Testis (tissue), 3 donors: ENCODE measurements around the gene DGUOK. TPM values are rescaled to one million over a fixed set of nuclear protein-coding genes. Genes with fewer than 3 reads are reported as not detected.

ENCODE experiments used
- DNase-seq: peaks from one replicate; pipeline ENCODE4 v3.0.0-alpha.2; 2019
- H3K27ac ChIP-seq, 2 donors: fragments of 200-600 bp; sonication (generic); one replicate each; pipeline ENCODE4 v1.5.1; 2019
- H3K27me3 ChIP-seq: fragments of 200-600 bp; sonication (generic); one replicate; pipeline ENCODE4 v1.5.1; 2019
- H3K36me3 ChIP-seq: fragments of 200-600 bp; sonication (generic); one replicate; pipeline ENCODE4 v1.5.1; 2017; ENCODE audit warnings: low read depth; ENCODE audit errors: missing control alignments
- H3K4me1 ChIP-seq: fragments of 200-600 bp; sonication (generic); one replicate; pipeline ENCODE4 v1.5.1; 2019
- H3K4me3 ChIP-seq, 2 donors: fragments of 200-600 bp; sonication (generic); one replicate each; pipeline ENCODE4 v1.5.1; 2017 to 2019
- H3K9me3 ChIP-seq: fragments of 200-600 bp; sonication (generic); one replicate; pipeline ENCODE4 v1.5.1; 2017
- CTCF ChIP-seq, 3 experiments: fragments of 450-650 bp in 2 of 3; fragments of 200-600 bp in 1 of 3; sonication (generic) in 1 of 3; IDR thresholded peaks; one replicate each; pipeline ENCODE4 v1.5.1; 2016 to 2019; ENCODE audit warnings: antibody characterized with exemption in 3 of 3, mild to moderate bottlenecking in 2 of 3, moderate library complexity in 1 of 3
- POLR2A ChIP-seq: fragments of 450-650 bp; IDR thresholded peaks from one replicate; pipeline ENCODE4 v1.6.1; 2017; ENCODE audit warnings: antibody characterized with exemption, mild to moderate bottlenecking, moderate library complexity
- WGBS, 2 donors: methylation state at CpG; one replicate each; pipeline ENCODE4 v1.1.5; 2018; 5-methylcytosine and 5-hydroxymethylcytosine counted together
- intact Hi-C: fragments of 100-400 bp; cut with DNase I; formaldehyde crosslinking; loops from one replicate; pipeline ENCODE4 v1.15.1; 2023; ENCODE audit warnings: low total_unique reads
- polyA plus RNA-seq: library from polyadenylated mRNA; stranded (reverse); fragments of 350-450 nt; fragmentation: Illumina TruSeq; extraction: RNeasy Lipid Tissue Mini Kit (QIAGEN cat#74804); gene quantifications from one replicate; pipeline ENCODE4 v1.2.3, GENCODE V29; 2014; ENCODE audit warnings: low read depth, low replicate concordance; ENCODE audit not compliant: insufficient read depth
- total RNA-seq, 2 donors: library from RNA; depleted of rRNA; stranded (reverse); fragments of >200 nt; gene quantifications; one replicate each; pipeline ENCODE4 v1.2.3, GENCODE V29; 2016

DGUOK gene
- total and polyA plus RNA-seq, 3 donors from 2014 or later, result 87.7 to 93.9 (median 91.0) TPM

- no peak overlapping the region for H3K4me3 ChIP-seq
- no peak overlapping the region for H3K27ac ChIP-seq
- H3K4me1 ChIP-seq, result no peaks in the 10 kb centered on the region
- no peaks in the 10 kb centered on the region for H3K9me3 ChIP-seq
- no peaks in the 10 kb centered on the region for H3K36me3 ChIP-seq
- intact Hi-C loops, result no loop called here
- DNase-seq, result no peak
- no peak for TF ChIP-seq POLR2A
- TF ChIP-seq CTCF (IDR thresholded peaks at IDR 0.05), result no peak
- 93 to 95% methylated on average over 1 of the region's 1 CpG for WGBS, 2 donors
- H3K27me3 ChIP-seq, result no peaks in the 10 kb centered on the region
Observed at GRCh38 chr2:73904952-73905351, 21.7 kb upstream of the DGUOK start.

GRCh38 chr2:73906847-73907505, 19.7 kb upstream of the DGUOK start:
- WGBS, 2 donors, result 75 to 77% methylated on average over 5 of the region's 5 CpGs
- Histone ChIP-seq H3K27me3 (no peaks in the 10 kb centered on the region), H3K9me3 (no peaks in the 10 kb centered on the region), H3K4me3 (no peak overlapping the region), H3K36me3 (no peaks in the 10 kb centered on the region), H3K27ac (no peak overlapping the region), H3K4me1 (no peaks in the 10 kb centered on the region)
- intact Hi-C loops, result no loop called here
- DNase-seq, result no peak
- no peak for TF ChIP-seq CTCF (IDR thresholded peaks at IDR 0.05)
- no peak for TF ChIP-seq POLR2A

- Histone ChIP-seq H3K4me3 (no peak overlapping the region), H3K27ac (no peak overlapping the region), H3K9me3 (no peaks in the 10 kb centered on the region), H3K4me1 (no peaks in the 10 kb centered on the region), H3K27me3 (no peaks in the 10 kb centered on the region), H3K36me3 (no peaks in the 10 kb centered on the region)
- intact Hi-C loops, result no loop called here
- no peak for DNase-seq
- WGBS, 2 donors, result 66% methylated on average over 5 of the region's 5 CpGs
- no peak for TF ChIP-seq POLR2A
- TF ChIP-seq CTCF (IDR thresholded peaks at IDR 0.05), result no peak
Observed at GRCh38 chr2:73907840-73908452, 18.7 kb upstream of the DGUOK start.

GRCh38 chr2:73908689-73909652, 17.7 kb upstream of the DGUOK start:
- H3K36me3 ChIP-seq, result no peaks in the 10 kb centered on the region
- no peak for DNase-seq
- H3K4me3 ChIP-seq, result no peak overlapping the region
- H3K9me3 ChIP-seq, result no peaks in the 10 kb centered on the region
- no peak overlapping the region for H3K27ac ChIP-seq
- no peaks in the 10 kb centered on the region for H3K4me1 ChIP-seq
- H3K27me3 ChIP-seq, result no peaks in the 10 kb centered on the region
- TF ChIP-seq CTCF (IDR thresholded peaks at IDR 0.05) (no peak), POLR2A (no peak)
- intact Hi-C loops, result no loop called here
- 82 to 83% methylated on average over 10 of the region's 10 CpGs for WGBS, 2 donors
